BLaER1 treated with 17β-estradiol and CSF1 and Interleukin-3, amounts not matched to agents 10 nM and 100 nM (cell line): ENCODE data around the gene SMIM1.
"Not testable (repeated sequence)": the region's sequence is repeated elsewhere in the genome, so short reads cannot be mapped to it uniquely, and the experiment has no call there.

Experiments used
- H3K27ac ChIP-seq, 11 experiments: shearing (Covaris generic); formaldehyde crosslinking; 2 replicates each; pipeline ENCODE4 v1.8.1; 2022
- H3K27me3 ChIP-seq, 11 experiments: shearing (Covaris generic); formaldehyde crosslinking; 2 replicates each; pipeline ENCODE4 v1.8.1; 2022
- H3K36me3 ChIP-seq, 11 experiments: shearing (Covaris generic); formaldehyde crosslinking; 2 replicates each; pipeline ENCODE4 v1.8.1; 2022
- H3K4me1 ChIP-seq, 10 experiments: shearing (Covaris generic); formaldehyde crosslinking; 2 replicates each; pipeline ENCODE4 v1.8.1; 2022
- H3K4me2 ChIP-seq, 11 experiments: shearing (Covaris generic); formaldehyde crosslinking; 2 replicates each; pipeline ENCODE4 v1.8.1; 2022
- H3K4me3 ChIP-seq, 10 experiments: shearing (Covaris generic); formaldehyde crosslinking; 2 replicates each; pipeline ENCODE4 v1.8.1; 2022
- H3K9ac ChIP-seq, 11 experiments: shearing (Covaris generic); formaldehyde crosslinking; 2 replicates each; pipeline ENCODE4 v1.8.1; 2022
- H3K9me3 ChIP-seq, 11 experiments: shearing (Covaris generic); formaldehyde crosslinking; replicated peaks in 1 of 11; 2 replicates each; pipeline ENCODE4 v1.8.1; 2022
- H4K20me1 ChIP-seq, 11 experiments: shearing (Covaris generic); formaldehyde crosslinking; 2 replicates each; pipeline ENCODE4 v1.8.1; 2022
- Cebpa-rat ChIP-seq, 11 experiments: shearing (Covaris generic); IDR thresholded peaks; 2 replicates each; pipeline ENCODE4 v1.8.1; 2022

The SMIM1 gene, protein sequence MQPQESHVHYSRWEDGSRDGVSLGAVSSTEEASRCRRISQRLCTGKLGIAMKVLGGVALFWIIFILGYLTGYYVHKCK

DNA sequence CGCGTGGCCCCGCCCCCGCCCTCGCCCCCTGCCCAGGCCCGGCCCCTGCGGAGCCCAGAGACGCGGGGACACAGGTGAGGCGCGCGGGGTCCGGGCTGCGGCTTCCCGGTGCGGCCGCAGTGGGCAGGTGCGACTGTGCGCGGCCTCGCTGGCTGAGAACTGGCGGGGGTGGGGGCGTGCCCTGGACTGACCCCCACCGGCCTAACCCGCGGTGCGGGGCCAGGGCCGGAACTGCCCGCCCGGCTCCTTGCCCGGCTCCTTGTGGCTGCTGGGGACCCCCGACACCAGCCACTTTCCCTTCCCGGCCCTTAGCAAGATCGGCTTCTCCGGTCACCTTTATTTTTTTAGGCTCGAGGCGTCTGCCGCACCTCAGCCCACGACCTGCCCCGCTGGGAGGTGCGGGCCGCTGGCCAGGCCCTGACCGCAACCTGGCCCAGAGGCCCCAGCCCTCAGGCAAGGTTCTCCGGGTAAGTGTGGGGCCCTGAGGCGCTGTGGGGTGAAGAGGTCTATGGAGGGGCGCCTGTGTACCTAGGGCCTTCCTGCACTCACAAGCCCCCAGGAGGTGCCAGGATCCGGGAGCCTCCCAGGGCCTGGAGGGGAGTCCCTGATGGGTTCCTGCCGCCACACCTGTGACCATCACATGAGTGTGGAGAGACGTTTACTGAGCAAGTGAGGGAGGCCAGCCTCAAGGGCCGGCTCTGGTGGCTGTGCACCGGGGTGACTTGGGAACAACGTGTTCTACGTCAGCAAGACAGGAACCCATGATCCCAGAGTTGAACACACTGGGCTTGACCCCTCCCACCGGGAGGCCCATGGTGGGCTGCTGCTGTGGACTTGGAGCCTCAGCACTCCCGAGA, at the start of gene SMIM1:
TSS of gene SMIM1 (plus strand) at position 35 of the 857 bp plus-strand sequence. CDS start 2,625 bp downstream, outside the sequence.
- Histone ChIP-seq H3K36me3 (peaks cover 0 to 3% (median 0%) of the 10 kb centered on the region in 11 experiments; a peak in 3 of 22 replicates), H3K9me3 (no peaks in the 10 kb centered on the region), H3K9ac (peak within 1 kb of the TSS; percentile 55 to 78 (median 76)), H3K4me1 (peaks cover 65 to 95% (median 91%) of the 10 kb centered on the region in 10 experiments), H3K4me2 (peak within 1 kb of the TSS; percentile 93 to 100 (median 99)), H3K27ac (peak within 1 kb of the TSS in 10 of 11 experiments; percentile 37 to 69 (median 59); a peak in 20 of 22 replicates), H4K20me1 (peaks cover 19 to 50% (median 43%) of the 10 kb centered on the region in 11 experiments; a peak in 21 of 22 replicates), H3K4me3 (peak within 1 kb of the TSS; percentile 60 to 77 (median 66)), H3K27me3 (peaks cover 0 to 5% (median 0%) of the 10 kb centered on the region in 11 experiments; a peak in 3 of 22 replicates)
- no peak for TF ChIP-seq Cebpa-rat (IDR thresholded peaks at IDR 0.05)

- peaks cover 0 to 5% (median 0%) of the 10 kb centered on the region in 11 experiments; a peak in 1 of 22 replicates for H4K20me1 ChIP-seq
- no peak for TF ChIP-seq Cebpa-rat (IDR thresholded peaks at IDR 0.05)
- no peak overlapping the region for H3K4me3 ChIP-seq
These were observed 49.7 kb upstream of the SMIM1 start for GRCh38 chr1:3722846-3723245.

GRCh38 chr1:3724416-3725030, 48.0 kb upstream of the SMIM1 start:
- not testable (repeated sequence) for H3K27ac ChIP-seq, H3K36me3 ChIP-seq, H3K9me3 ChIP-seq, H3K4me3 ChIP-seq, H4K20me1 ChIP-seq, H3K4me2 ChIP-seq, H3K9ac ChIP-seq
- Histone ChIP-seq H3K4me1 (peaks cover 14 to 35% (median 23%) of the 10 kb centered on the region in 10 experiments), H3K27me3 (peaks cover 0 to 13% (median 0%) of the 10 kb centered on the region in 11 experiments; a peak in 4 of 22 replicates)

More at GRCh38 chr1:3722846-3723245, 49.7 kb upstream of the SMIM1 start:
- Histone ChIP-seq H3K27ac (no peak overlapping the region), H3K9ac (no peak overlapping the region), H3K27me3 (peaks cover 0 to 4% (median 0%) of the 10 kb centered on the region in 11 experiments; a peak in 1 of 22 replicates), H3K36me3 (no peaks in the 10 kb centered on the region), H3K4me1 (peaks cover 26 to 43% (median 37%) of the 10 kb centered on the region in 10 experiments), H3K9me3 (no peaks in the 10 kb centered on the region), H3K4me2 (no peak overlapping the region)

DNA sequence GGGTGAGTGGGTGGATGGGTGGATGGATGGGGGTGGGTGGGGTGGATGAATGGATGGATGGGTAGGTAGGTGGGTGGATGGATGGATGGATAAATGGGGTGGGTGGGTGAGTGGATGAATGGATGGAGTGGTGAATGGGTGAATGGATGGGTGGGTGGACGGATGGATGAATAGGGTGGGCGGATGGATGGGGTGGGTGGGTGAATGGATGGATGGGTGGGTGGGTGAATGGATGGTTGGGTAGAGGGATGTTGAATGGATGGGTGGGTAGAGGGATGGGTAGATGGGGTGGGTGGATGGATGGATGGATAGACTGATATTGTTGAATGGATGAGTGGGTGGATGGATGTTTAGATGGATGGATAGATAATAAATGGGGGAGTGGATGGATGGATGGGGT, 47.2 kb upstream of the SMIM1 start:
- no peak overlapping the region for H3K4me3 ChIP-seq
- no peak for TF ChIP-seq Cebpa-rat (IDR thresholded peaks at IDR 0.05)
- H3K4me2 ChIP-seq, result no peak overlapping the region
- H3K9me3 ChIP-seq, result no peaks in the 10 kb centered on the region
- peaks cover 0 to 11% (median 0%) of the 10 kb centered on the region in 11 experiments; a peak in 2 of 22 replicates for H4K20me1 ChIP-seq
- no peak overlapping the region for H3K27ac ChIP-seq
- H3K4me1 ChIP-seq, result peaks cover 13 to 35% (median 23%) of the 10 kb centered on the region in 10 experiments
- H3K36me3 ChIP-seq, result no peaks in the 10 kb centered on the region
- H3K9ac ChIP-seq, result no peak overlapping the region
- H3K27me3 ChIP-seq, result peaks cover 0 to 21% (median 2%) of the 10 kb centered on the region in 11 experiments; a peak in 9 of 22 replicates

GRCh38 chr1:3727042-3727824, 45.3 kb upstream of the SMIM1 start:
- Histone ChIP-seq H3K9me3 (no peaks in the 10 kb centered on the region), H3K4me2 (no peak overlapping the region), H3K36me3 (no peaks in the 10 kb centered on the region), H3K27ac (no peak overlapping the region), H3K9ac (no peak overlapping the region), H3K4me3 (no peak overlapping the region), H4K20me1 (peaks cover 0 to 16% (median 0%) of the 10 kb centered on the region in 11 experiments; a peak in 2 of 22 replicates), H3K4me1 (peaks cover 10 to 37% (median 19%) of the 10 kb centered on the region in 10 experiments; a peak in 19 of 20 replicates), H3K27me3 (peaks cover 0 to 26% (median 7%) of the 10 kb centered on the region in 11 experiments; a peak in 10 of 22 replicates)
- no peak for TF ChIP-seq Cebpa-rat (IDR thresholded peaks at IDR 0.05)

- no peak overlapping the region for H3K27ac ChIP-seq
- no peak for TF ChIP-seq Cebpa-rat (IDR thresholded peaks at IDR 0.05)
- H3K4me2 ChIP-seq, result no peak overlapping the region
- H3K4me1 ChIP-seq, result peaks cover 10 to 37% (median 19%) of the 10 kb centered on the region in 10 experiments; a peak in 19 of 20 replicates
- no peaks in the 10 kb centered on the region for H3K9me3 ChIP-seq
- peaks cover 0 to 26% (median 7%) of the 10 kb centered on the region in 11 experiments; a peak in 10 of 22 replicates for H3K27me3 ChIP-seq
- H3K9ac ChIP-seq, result no peak overlapping the region
- H3K36me3 ChIP-seq, result no peaks in the 10 kb centered on the region
- no peak overlapping the region for H3K4me3 ChIP-seq
- H4K20me1 ChIP-seq, result peaks cover 0 to 16% (median 0%) of the 10 kb centered on the region in 11 experiments; a peak in 2 of 22 replicates
These were observed 44.4 kb upstream of the SMIM1 start for GRCh38 chr1:3727825-3728776.
